ENCODE data around the gene LRRC42.
"Not testable (repeated sequence)": the region's sequence is repeated elsewhere in the genome, so short reads cannot be mapped to it uniquely, and the experiment has no call there.

Gene LRRC42

GRCh38 chr1:54001591-54001990 is 55.4 kb downstream of the LRRC42 start:
- H3K4me3 ChIP-seq, result no peak overlapping the region
- H3K9me3 ChIP-seq (ENCODE audit: low read depth, low read length), result no peaks in the 10 kb centered on the region
- TF ChIP-seq POLR2AphosphoS5 (IDR thresholded peaks at IDR 0.05; ENCODE audit: borderline replicate concordance, low read depth, low read length) (no peak), FOXP2 (optimal IDR thresholded peaks at IDR 0.05; ENCODE audit: control extremely low read depth, extremely low read length, insufficient read depth) (no peak), EZH2 (IDR thresholded peaks at IDR 0.05) (no peak)
- no peaks in the 10 kb centered on the region for H3K36me3 ChIP-seq (ENCODE audit: insufficient read depth, low read length)
- DNase-seq (ENCODE audit: low read depth, low spot score), result no peak
- H3K27ac ChIP-seq, result no peak overlapping the region
- no peak overlapping the region for H3K9ac ChIP-seq (ENCODE audit: insufficient read length)

- Histone ChIP-seq H3K9ac (ENCODE audit: insufficient read length) (no peak overlapping the region), H3K9me3 (ENCODE audit: low read depth, low read length) (no peaks in the 10 kb centered on the region), H3K27ac (no peak overlapping the region), H3K36me3 (ENCODE audit: insufficient read depth, low read length) (no peaks in the 10 kb centered on the region), H3K4me3 (no peak overlapping the region)
- DNase-seq (ENCODE audit: low read depth, low spot score), result no peak
- TF ChIP-seq POLR2AphosphoS5 (IDR thresholded peaks at IDR 0.05; ENCODE audit: borderline replicate concordance, low read depth, low read length) (no peak), EZH2 (IDR thresholded peaks at IDR 0.05) (no peak), FOXP2 (optimal IDR thresholded peaks at IDR 0.05; ENCODE audit: control extremely low read depth, extremely low read length, insufficient read depth) (no peak)
These were observed 56.5 kb downstream of the LRRC42 start for GRCh38 chr1:54002544-54003248.

- no peaks in the 10 kb centered on the region for H3K9me3 ChIP-seq (ENCODE audit: low read depth, low read length)
- H3K9ac ChIP-seq (ENCODE audit: insufficient read length), result no peak overlapping the region
- no peak for DNase-seq (ENCODE audit: low read depth, low spot score)
- TF ChIP-seq FOXP2 (optimal IDR thresholded peaks at IDR 0.05; ENCODE audit: control extremely low read depth, extremely low read length, insufficient read depth) (no peak), EZH2 (IDR thresholded peaks at IDR 0.05) (no peak), POLR2AphosphoS5 (IDR thresholded peaks at IDR 0.05; ENCODE audit: borderline replicate concordance, low read depth, low read length) (no peak)
- H3K36me3 ChIP-seq (ENCODE audit: insufficient read depth, low read length), result no peaks in the 10 kb centered on the region
- H3K4me3 ChIP-seq, result no peak overlapping the region
- H3K27ac ChIP-seq, result no peak overlapping the region
These were observed 57.1 kb downstream of the LRRC42 start for GRCh38 chr1:54003249-54003646.

GRCh38 chr1:54003750-54004480 is 57.8 kb downstream of the LRRC42 start:
- not testable (repeated sequence) for DNase-seq (ENCODE audit: low read depth, low spot score); H3K36me3 ChIP-seq (ENCODE audit: insufficient read depth, low read length); H3K27ac ChIP-seq; H3K9ac ChIP-seq (ENCODE audit: insufficient read length); H3K9me3 ChIP-seq (ENCODE audit: low read depth, low read length); H3K4me3 ChIP-seq

GRCh38 chr1:54004481-54005049 is 58.4 kb downstream of the LRRC42 start:
- no peak overlapping the region for H3K9ac ChIP-seq (ENCODE audit: insufficient read length)
- H3K27ac ChIP-seq, result no peak overlapping the region
- H3K9me3 ChIP-seq (ENCODE audit: low read depth, low read length), result no peaks in the 10 kb centered on the region
- no peak for TF ChIP-seq POLR2AphosphoS5 (IDR thresholded peaks at IDR 0.05; ENCODE audit: borderline replicate concordance, low read depth, low read length)
- no peak for TF ChIP-seq EZH2 (IDR thresholded peaks at IDR 0.05)
- TF ChIP-seq FOXP2 (optimal IDR thresholded peaks at IDR 0.05; ENCODE audit: control extremely low read depth, extremely low read length, insufficient read depth), result no peak
- H3K4me3 ChIP-seq, result no peak overlapping the region
- DNase-seq (ENCODE audit: low read depth, low spot score), result no peak
- no peaks in the 10 kb centered on the region for H3K36me3 ChIP-seq (ENCODE audit: insufficient read depth, low read length)

GRCh38 chr1:54006508-54006907 is 60.4 kb downstream of the LRRC42 start:
- no peak for TF ChIP-seq EZH2 (IDR thresholded peaks at IDR 0.05)
- TF ChIP-seq POLR2AphosphoS5 (IDR thresholded peaks at IDR 0.05; ENCODE audit: borderline replicate concordance, low read depth, low read length), result no peak
- TF ChIP-seq FOXP2 (optimal IDR thresholded peaks at IDR 0.05; ENCODE audit: control extremely low read depth, extremely low read length, insufficient read depth), result no peak
- H3K9ac ChIP-seq (ENCODE audit: insufficient read length), result no peak overlapping the region
- DNase-seq (ENCODE audit: low read depth, low spot score), result no peak

GRCh38 chr1:54007613-54008012 is 61.5 kb downstream of the LRRC42 start:
- Histone ChIP-seq H3K9ac (ENCODE audit: insufficient read length) (no peak overlapping the region), H3K9me3 (ENCODE audit: low read depth, low read length) (no peaks in the 10 kb centered on the region), H3K27ac (no peak overlapping the region), H3K36me3 (ENCODE audit: insufficient read depth, low read length) (no peaks in the 10 kb centered on the region), H3K4me3 (no peak overlapping the region)
- no peak for DNase-seq (ENCODE audit: low read depth, low spot score)
- no peak for TF ChIP-seq EZH2 (IDR thresholded peaks at IDR 0.05)

More at GRCh38 chr1:54006508-54006907, 60.4 kb downstream of the LRRC42 start:
- H3K27ac ChIP-seq, result no peak overlapping the region
- H3K36me3 ChIP-seq (ENCODE audit: insufficient read depth, low read length), result no peaks in the 10 kb centered on the region
- no peaks in the 10 kb centered on the region for H3K9me3 ChIP-seq (ENCODE audit: low read depth, low read length)
- no peak overlapping the region for H3K4me3 ChIP-seq

GRCh38 chr1:54008876-54009275 is 62.7 kb downstream of the LRRC42 start:
- DNase-seq (ENCODE audit: low read depth, low spot score), result no peak
- Histone ChIP-seq H3K4me3 (no peak overlapping the region), H3K36me3 (ENCODE audit: insufficient read depth, low read length) (no peaks in the 10 kb centered on the region), H3K9ac (ENCODE audit: insufficient read length) (no peak overlapping the region), H3K9me3 (ENCODE audit: low read depth, low read length) (no peaks in the 10 kb centered on the region), H3K27ac (no peak overlapping the region)
- TF ChIP-seq POLR2AphosphoS5 (IDR thresholded peaks at IDR 0.05; ENCODE audit: borderline replicate concordance, low read depth, low read length), result no peak
- TF ChIP-seq EZH2 (IDR thresholded peaks at IDR 0.05), result no peak
- no peak for TF ChIP-seq FOXP2 (optimal IDR thresholded peaks at IDR 0.05; ENCODE audit: control extremely low read depth, extremely low read length, insufficient read depth)

Data from SK-N-MC (cell line).